H1 (cell line): ENCODE measurements around the gene SCYL1. TPM values are rescaled to one million over a fixed set of nuclear protein-coding genes. Genes with fewer than 3 reads are reported as not detected.

Source experiments
- CTCF ChIA-PET: fragments of 300-600 bp; sonication (Branson Sonifier 250); formaldehyde crosslinking; loops from one replicate; lab custom pipeline; 2021; ENCODE audit not compliant: partially characterized antibody; lab: Charles Lee
- POLR2A ChIA-PET: fragments of 300-600 bp; sonication (Branson Sonifier 250); formaldehyde crosslinking; loops from one replicate; lab custom pipeline; 2021; ENCODE audit warnings: inconsistent platforms; ENCODE audit not compliant: partially characterized antibody; lab: Charles Lee
- DNase-seq, 2 experiments: peaks; one replicate each; pipeline versions ENCODE4 v3.0.0 to v3.0.0-alpha.2; 2010 to 2022; ENCODE audit warnings: low spot score in 2 of 2, low read depth in 1 of 2, mixed read lengths in 1 of 2
- FAIRE-seq: peaks from 2 replicates; lab custom pipeline; 2011; peaks lifted over from hg19 to GRCh38; lab: Jason Lieb, UNC
- H2AFZ ChIP-seq: 2 replicates; pipeline ENCODE4 v1.8.1; 2012; ENCODE audit warnings: low read length, inconsistent platforms
- H2AK5ac ChIP-seq: 2 replicates; pipeline ENCODE4 v1.6.1; 2013; ENCODE audit warnings: low read depth, low read length
- H2BK120ac ChIP-seq: replicated peaks from 2 replicates; pipeline ENCODE3; 2013; ENCODE audit warnings: low read depth, low read length, inconsistent platforms
- H2BK12ac ChIP-seq: 2 replicates; pipeline ENCODE4 v1.6.1; 2013; ENCODE audit warnings: low read depth, low read length
- H2BK15ac ChIP-seq: 2 replicates; pipeline ENCODE4 v1.6.1; 2013; ENCODE audit warnings: low read length
- H2BK20ac ChIP-seq: 2 replicates; pipeline ENCODE4 v1.6.1; 2013; ENCODE audit warnings: low read length
- H2BK5ac ChIP-seq: 2 replicates; pipeline ENCODE4 v1.6.1; 2013; ENCODE audit warnings: low read depth, low read length
- H3K14ac ChIP-seq: 2 replicates; pipeline ENCODE4 v1.6.1; 2013; ENCODE audit warnings: inconsistent platforms; ENCODE audit not compliant: insufficient read length
- H3K18ac ChIP-seq: 2 replicates; pipeline ENCODE4 v1.6.1; 2013; ENCODE audit warnings: low read length; ENCODE audit errors: extremely low read depth
- H3K23ac ChIP-seq: 2 replicates; pipeline ENCODE4 v1.6.1; 2013; ENCODE audit warnings: inconsistent platforms; ENCODE audit not compliant: insufficient read length
- H3K23me2 ChIP-seq: 2 replicates; pipeline ENCODE4 v1.6.1; 2013; ENCODE audit warnings: low read depth, low read length
- H3K27ac ChIP-seq: 2 replicates; pipeline ENCODE4 v1.6.1; 2011; ENCODE audit warnings: low read depth, low read length, inconsistent platforms
- H3K27me3 ChIP-seq, 4 experiments: replicated peaks in 1 of 4; 1 replicate in 1 of 4; 2 replicates in 3 of 4; pipeline versions ENCODE4 v1.6.1 to v1.8.1; 2011 to 2013; ENCODE audit warnings: low read length in 3 of 4, mild to moderate bottlenecking in 3 of 4, inconsistent platforms in 2 of 4, mixed read lengths in 2 of 4, moderate library complexity in 1 of 4; ENCODE audit not compliant: control insufficient read depth in 3 of 4, insufficient read depth in 3 of 4; ENCODE audit errors: extremely low read depth in 1 of 4
- H3K36me3 ChIP-seq, 4 experiments: 2 replicates each; pipeline versions ENCODE4 v1.6.1 to v1.8.1; 2011 to 2013; ENCODE audit warnings: mild to moderate bottlenecking in 4 of 4, low read length in 3 of 4, moderate library complexity in 2 of 4, control low read depth in 1 of 4, inconsistent platforms in 1 of 4; ENCODE audit not compliant: insufficient read depth in 4 of 4, control insufficient read depth in 2 of 4
- H3K4ac ChIP-seq: replicated peaks from 2 replicates; pipeline ENCODE3; 2013; ENCODE audit warnings: low read length, low read depth, mixed read lengths, inconsistent platforms; ENCODE audit not compliant: insufficient read length
- H3K4me1 ChIP-seq, 4 experiments: replicated peaks in 1 of 4; 1 replicate in 1 of 4; 2 replicates in 3 of 4; pipeline versions ENCODE4 v1.6.1 to v1.8.1; 2011 to 2013; ENCODE audit warnings: low read length in 3 of 4, inconsistent platforms in 2 of 4, mixed read lengths in 1 of 4; ENCODE audit not compliant: insufficient read depth in 4 of 4, control insufficient read depth in 3 of 4
- H3K4me2 ChIP-seq, 2 experiments: 2 replicates each; pipeline versions ENCODE4 v1.6.1 to v1.8.1; 2011 to 2013; ENCODE audit warnings: low read depth in 2 of 2, low read length in 2 of 2, control low read depth in 1 of 2, inconsistent platforms in 1 of 2, mild to moderate bottlenecking in 1 of 2; ENCODE audit not compliant: insufficient read depth in 1 of 2
- H3K4me3 ChIP-seq, 4 experiments: fragments of 200-600, 300-600 bp in 1 of 4; sonication (generic), shearing (Covaris generic), sonication (Bioruptor Twin) in 1 of 4; 2 replicates each; pipeline versions ENCODE4 v1.5.1 to v1.8.1; 2011 to 2016; ENCODE audit warnings: low read length in 4 of 4, low read depth in 3 of 4, control low read depth in 2 of 4, inconsistent platforms in 2 of 4, mild to moderate bottlenecking in 2 of 4, mixed read lengths in 1 of 4, moderate library complexity in 1 of 4; ENCODE audit not compliant: insufficient read depth in 2 of 4; ENCODE audit errors: extremely low read depth in 1 of 4
- H3K56ac ChIP-seq: replicated peaks from 2 replicates; pipeline ENCODE3; 2013; ENCODE audit warnings: low read depth, mild to moderate bottlenecking, mixed read lengths, low read length, inconsistent platforms; ENCODE audit not compliant: insufficient read length
- H3K79me1 ChIP-seq: 2 replicates; pipeline ENCODE4 v1.6.1; 2013; ENCODE audit warnings: low read depth, low read length, control low read depth
- H3K79me2 ChIP-seq, 2 experiments: 2 replicates each; pipeline versions ENCODE4 v1.6.1 to v1.8.1; 2012 to 2013; ENCODE audit warnings: low read length in 2 of 2, mild to moderate bottlenecking in 2 of 2, inconsistent platforms in 1 of 2; ENCODE audit not compliant: insufficient read depth in 2 of 2, control insufficient read depth in 1 of 2
- H3K9ac ChIP-seq, 4 experiments: replicated peaks in 1 of 4; 1 replicate in 1 of 4; 2 replicates in 3 of 4; pipeline versions ENCODE4 v1.6.1 to v1.8.1; 2011 to 2013; ENCODE audit warnings: low read depth in 3 of 4, low read length in 3 of 4, control low read depth in 2 of 4, mild to moderate bottlenecking in 2 of 4, moderate library complexity in 2 of 4, inconsistent platforms in 1 of 4; ENCODE audit errors: extremely low read depth in 1 of 4
- H3K9me3 ChIP-seq, 2 experiments: 2 replicates each; pipeline versions ENCODE4 v1.6.1 to v1.8.1; 2012 to 2013; ENCODE audit warnings: mild to moderate bottlenecking in 2 of 2, moderate library complexity in 2 of 2, control low read depth in 1 of 2, inconsistent platforms in 1 of 2, low read depth in 1 of 2, low read length in 1 of 2, mixed read lengths in 1 of 2; ENCODE audit not compliant: insufficient read depth in 2 of 2
- H4K20me1 ChIP-seq, 2 experiments: replicated peaks in 1 of 2; 2 replicates each; pipeline versions ENCODE3 to v1.8.1; 2011 to 2013; ENCODE audit warnings: inconsistent platforms in 2 of 2, low read length in 2 of 2, mild to moderate bottlenecking in 1 of 2; ENCODE audit not compliant: insufficient read depth in 2 of 2, control insufficient read depth in 1 of 2
- H4K5ac ChIP-seq: 2 replicates; pipeline ENCODE4 v1.6.1; 2013; ENCODE audit warnings: low read length, low read depth, mixed read lengths, inconsistent platforms; ENCODE audit not compliant: insufficient read length
- H4K8ac ChIP-seq: 2 replicates; pipeline ENCODE4 v1.8.0; 2013; ENCODE audit warnings: mild to moderate bottlenecking, moderate library complexity, low read length, inconsistent platforms; ENCODE audit not compliant: insufficient read depth; ENCODE audit errors: extremely low read depth
- H4K91ac ChIP-seq: replicated peaks from 2 replicates; pipeline ENCODE3; 2013; ENCODE audit warnings: low read length, mixed read lengths, inconsistent platforms; ENCODE audit not compliant: insufficient read length
- KDM4A ChIP-seq: IDR thresholded peaks from one replicate; pipeline ENCODE4 v1.7.1; 2012; ENCODE audit warnings: low read depth, mild to moderate bottlenecking, moderate library complexity, low read length, inconsistent platforms; ENCODE audit not compliant: severe bottlenecking
- MAFK ChIP-seq: IDR thresholded peaks from 2 replicates; pipeline ENCODE4 v1.6.1; 2012; ENCODE audit warnings: low read depth, mild to moderate bottlenecking, improper control_type of control experiment, low read length
- SAP30 ChIP-seq: fragments of 300-600 bp; sonication (generic); IDR thresholded peaks from 2 replicates; pipeline ENCODE4 v1.7.1; 2012; ENCODE audit warnings: low read length, moderate library complexity, mild to moderate bottlenecking, inconsistent platforms; ENCODE audit not compliant: insufficient read depth, insufficient replicate concordance
- WGBS, 2 experiments: shearing (Covaris generic) in 1 of 2; methylation state at CpG; one replicate each; pipeline versions ENCODE4 v1.1.6 to v1.1.7; 2013 to 2015; ENCODE audit warnings: low lambda C conversion rate in 2 of 2, mixed read lengths in 2 of 2, inconsistent platforms in 1 of 2, low coverage in 1 of 2, missing lambda C conversion rate in 1 of 2; ENCODE audit not compliant: insufficient replicate concordance in 2 of 2, insufficient coverage in 1 of 2, insufficient read length in 1 of 2; ENCODE audit errors: extremely low coverage in 1 of 2, missing lambda C conversion rate in 1 of 2; 5-methylcytosine and 5-hydroxymethylcytosine counted together
- polyA plus RNA-seq, 7 experiments: library from polyadenylated mRNA; depleted of rRNA in 3 of 7; stranded (reverse) in 5 of 7; unstranded in 2 of 7; fragments of >200 nt in 5 of 7; fragments of 200-250 nt in 2 of 7; gene quantifications; 1 replicate in 5 of 7; 2 replicates in 1 of 7; 4 replicates in 1 of 7; pipeline versions ENCODE4 v1.2.1 to v1.2.3, GENCODE V29; 2011 to 2013; ENCODE audit warnings: missing spikeins in 2 of 7, mixed read lengths in 2 of 7
- total RNA-seq: library from RNA; stranded (reverse); fragmentation: NEBNext Ultra II Directional; extraction: Animal tissue kit (Norgen Biotek cat#: 25700); gene quantifications from 2 replicates; pipeline ENCODE4 v1.2.1, GENCODE V29; 2021

Gene SCYL1
- total and polyA plus RNA-seq, 2 of the 8 experiments (the other 6 are each of a cell fraction or from before 2014, with no cell fraction given), result 59.8 to 77.7 TPM

DNA sequence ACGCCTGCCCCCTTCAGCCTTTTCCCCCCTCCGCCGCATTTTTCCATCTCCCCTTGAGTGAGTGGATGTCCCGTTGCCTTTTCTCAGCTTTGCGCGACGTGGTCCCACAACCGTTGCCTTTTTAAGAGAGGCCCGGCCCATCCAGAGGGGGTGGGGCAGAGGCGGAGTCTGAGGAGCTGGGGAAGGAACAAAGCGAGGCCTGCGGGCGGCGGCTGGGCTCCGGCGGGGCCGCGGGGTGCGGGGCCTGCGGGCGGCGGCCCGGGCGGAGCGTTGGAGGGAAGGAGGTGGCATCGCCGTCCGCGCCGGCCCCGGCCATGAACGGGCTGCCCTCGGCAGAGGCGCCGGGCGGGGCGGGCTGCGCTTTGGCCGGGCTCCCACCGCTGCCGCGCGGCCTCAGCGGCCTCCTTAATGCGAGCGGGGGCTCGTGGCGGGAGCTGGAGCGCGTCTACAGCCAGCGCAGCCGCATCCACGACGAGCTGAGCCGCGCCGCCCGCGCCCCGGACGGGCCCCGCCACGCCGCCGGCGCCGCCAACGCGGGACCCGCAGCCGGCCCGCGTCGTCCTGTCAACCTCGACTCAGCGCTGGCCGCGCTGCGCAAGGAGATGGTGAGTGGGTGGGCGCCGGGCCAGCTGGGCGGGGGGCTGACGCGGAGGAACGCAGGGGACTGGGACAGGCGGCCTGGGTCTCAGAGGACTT lies 47.6 kb downstream of the SCYL1 start, which contains the start of gene FAM89B:
Gene FAM89B, plus strand, starts transcription at position 183 of the 696 bp plus-strand sequence. Its CDS starts 132 bp downstream, at position 315.
- H2BK5ac ChIP-seq, result no peak within 1 kb of the TSS
- peaks cover 13 to 38% (median 22%) of the 10 kb centered on the region in 4 experiments for H3K4me1 ChIP-seq
- peaks cover 15 to 23% of the 10 kb centered on the region in 2 experiments for H4K20me1 ChIP-seq
- no peak within 1 kb of the TSS for H3K18ac ChIP-seq
- ChIA-PET POLR2A (interaction anchor here (0.5 to 3.4 kb wide), 16 partner anchors 8 to 74 kb away, joined by 3 to 25 read pairs (median 5); partner anchors contain the start of genes LTBP3, MALAT1 and MAP3K11), CTCF (interaction anchor here (0.7 to 16.3 kb wide), 15 partner anchors 12 to 535 kb away, joined by 3 to 284 read pairs (median 4); partner anchors contain the start of genes KCNK7, LTBP3, PCNX3 and SCYL1)
- no peak within 1 kb of the TSS for H3K56ac ChIP-seq
- H3K4ac ChIP-seq, result no peak within 1 kb of the TSS
- no peak within 1 kb of the TSS for H2BK120ac ChIP-seq
- DNase-seq (peak in 1 of 2 experiments; percentile 86), FAIRE-seq (no peak)
- H3K27me3 ChIP-seq, result peaks cover 8 to 32% (median 24%) of the 10 kb centered on the region in 4 experiments
- no peak within 1 kb of the TSS for H2AFZ ChIP-seq
- peak within 1 kb of the TSS; percentile 66 for H4K8ac ChIP-seq
- no peak within 1 kb of the TSS for H3K14ac ChIP-seq
- H3K27ac ChIP-seq, result no peak within 1 kb of the TSS
- H3K4me3 ChIP-seq, result peak within 1 kb of the TSS; percentile 31 to 91 (median 38)
- peak within 1 kb of the TSS; percentile 72 to 90 for H3K4me2 ChIP-seq
- WGBS, 2 experiments, result 5% methylated on average over 27 of the region's 86 CpGs; no CpG with 5 or more reads in 1 of the 2 experiments
- peaks cover 0 to 11% of the 10 kb centered on the region in 2 experiments; a peak in 1 of 4 replicates for H3K79me2 ChIP-seq
- no peaks in the 10 kb centered on the region for H3K9me3 ChIP-seq
- peaks cover 2% of the 10 kb centered on the region; the same call in 1 of the 2 replicates for H3K79me1 ChIP-seq
- H3K9ac ChIP-seq, result peak within 1 kb of the TSS in 1 of 4 experiments; percentile 85; a peak in 2 of 7 replicates
- no peak within 1 kb of the TSS for H2BK20ac ChIP-seq
- no peak within 1 kb of the TSS for H3K23ac ChIP-seq
- no peaks in the 10 kb centered on the region for H3K36me3 ChIP-seq
- peaks cover 14% of the 10 kb centered on the region; the same call in 1 of the 2 replicates for H3K23me2 ChIP-seq
- no peak within 1 kb of the TSS for H2BK15ac ChIP-seq
- peak within 1 kb of the TSS; percentile 55 for H4K5ac ChIP-seq
- H4K91ac ChIP-seq, result no peak within 1 kb of the TSS
- no peak within 1 kb of the TSS for H2AK5ac ChIP-seq
- no peak within 1 kb of the TSS for H2BK12ac ChIP-seq
- TF ChIP-seq SAP30 (no peak), MAFK (no peak), KDM4A (no peak)
